HG03139 (cell line): ENCODE data around the gene TFEB.
A peak's percentile ranks its signal among the peaks of the same experiment; 100 is the strongest.

Experiments used
- ATAC-seq: cut with Tn5 transposase; IDR thresholded peaks from one replicate; pipeline ENCODE4 v1.9.1; 2021; ENCODE audit not compliant: unreplicated experiment

Gene TFEB

GRCh38 chr6:41692080-41692675 lies 43.2 kb downstream of the TFEB start:
- no peak for ATAC-seq

GRCh38 chr6:41691426-41692079 lies 43.9 kb downstream of the TFEB start:
- no peak for ATAC-seq

- ATAC-seq = no peak
These were observed 44.7 kb downstream of the TFEB start for GRCh38 chr6:41690541-41691330.

- ATAC-seq = no peak
These were observed 46.0 kb downstream of the TFEB start for GRCh38 chr6:41689171-41690008.

- no peak for ATAC-seq
These were observed 47.0 kb downstream of the TFEB start for GRCh38 chr6:41688256-41688965.

- no peak for ATAC-seq
These were observed 47.8 kb downstream of the TFEB start for GRCh38 chr6:41687501-41688175.

GRCh38 chr6:41685641-41686380 lies 49.6 kb downstream of the TFEB start:
- ATAC-seq = no peak

GRCh38 chr6:41684311-41685180 lies 50.9 kb downstream of the TFEB start:
- ATAC-seq = no peak

- ATAC-seq = peak; percentile 64
These were observed 51.7 kb downstream of the TFEB start for GRCh38 chr6:41683523-41684310.

- ATAC-seq = peak; percentile 7
These were observed 52.2 kb downstream of the TFEB start for GRCh38 chr6:41683273-41683522.

GRCh38 chr6:41682497-41683272 lies 52.7 kb downstream of the TFEB start:
- ATAC-seq = peak; percentile 9

- peak; percentile 50 for ATAC-seq
These were observed 53.3 kb downstream of the TFEB start for GRCh38 chr6:41682056-41682477.

GRCh38 chr6:41680182-41680965 lies 55.0 kb downstream of the TFEB start:
- ATAC-seq = no peak

- no peak for ATAC-seq
These were observed 55.7 kb downstream of the TFEB start for GRCh38 chr6:41679696-41680095.

GRCh38 chr6:41678511-41679084 lies 56.8 kb downstream of the TFEB start:
- ATAC-seq = no peak
